ENCODE results near the gene NTF3. TPM values are rescaled to one million over a fixed set of nuclear protein-coding genes. Genes with fewer than 3 reads are reported as not detected.
A peak's percentile ranks its signal among the peaks of the same experiment; 100 is the strongest.

NTF3 gene
- total RNA-seq (2021; fragmentation: NEBNext Ultra II Directional; extraction: Animal tissue kit (Norgen Biotek cat#: 25700)), result 1 to 10 TPM; 5.2 to 9.5 (median 8.6) TPM
- long read RNA-seq, transcript NTF3-202 (2 exons, 1,336 nt), result major isoform, 8 of 10 reads
- long read RNA-seq, partial matches to known transcripts, result 0 of 10 reads
- long read RNA-seq, other reads (novel, unspliced or antisense), result 2 of 10 reads

DNA sequence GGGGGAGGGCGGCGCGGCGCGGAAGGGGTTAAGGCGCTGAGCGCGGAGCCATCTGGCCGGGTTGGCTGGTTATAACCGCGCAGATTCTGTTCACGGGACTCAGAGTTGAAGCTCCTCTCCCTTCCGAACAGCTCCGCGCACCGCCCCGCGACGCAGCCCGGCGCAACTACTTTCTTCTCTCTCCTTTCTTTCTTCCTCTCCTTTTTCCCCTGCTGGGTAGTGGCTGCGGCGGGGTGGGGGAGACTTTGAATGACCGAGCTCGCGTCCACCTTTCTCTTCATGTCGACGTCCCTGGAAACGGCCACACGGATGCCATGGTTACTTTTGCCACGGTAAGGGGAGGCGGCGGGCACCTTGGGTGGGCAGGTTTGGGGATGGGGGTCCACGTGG lies at the start of gene NTF3:
NTF3 (plus strand) TSS at position 98 of the 390 bp plus-strand sequence; CDS start at position 315, 217 bp downstream.
- Mint-ChIP-seq H3K27me3 (ENCODE audit: insufficient read depth) (peaks cover 13% of the 10 kb centered on the region; the same call in 1 of the 2 replicates), H3K27ac (peak within 1 kb of the TSS; percentile 81), H3K4me1 (ENCODE audit: low read depth) (peaks cover 24% of the 10 kb centered on the region), H3K36me3 (ENCODE audit: low read depth) (no peaks in the 10 kb centered on the region), H3K4me3 (no peak within 1 kb of the TSS; the same call in 1 of the 2 replicates), H3K9me3 (no peaks in the 10 kb centered on the region)
- TF ChIP-seq, protein P1, sequence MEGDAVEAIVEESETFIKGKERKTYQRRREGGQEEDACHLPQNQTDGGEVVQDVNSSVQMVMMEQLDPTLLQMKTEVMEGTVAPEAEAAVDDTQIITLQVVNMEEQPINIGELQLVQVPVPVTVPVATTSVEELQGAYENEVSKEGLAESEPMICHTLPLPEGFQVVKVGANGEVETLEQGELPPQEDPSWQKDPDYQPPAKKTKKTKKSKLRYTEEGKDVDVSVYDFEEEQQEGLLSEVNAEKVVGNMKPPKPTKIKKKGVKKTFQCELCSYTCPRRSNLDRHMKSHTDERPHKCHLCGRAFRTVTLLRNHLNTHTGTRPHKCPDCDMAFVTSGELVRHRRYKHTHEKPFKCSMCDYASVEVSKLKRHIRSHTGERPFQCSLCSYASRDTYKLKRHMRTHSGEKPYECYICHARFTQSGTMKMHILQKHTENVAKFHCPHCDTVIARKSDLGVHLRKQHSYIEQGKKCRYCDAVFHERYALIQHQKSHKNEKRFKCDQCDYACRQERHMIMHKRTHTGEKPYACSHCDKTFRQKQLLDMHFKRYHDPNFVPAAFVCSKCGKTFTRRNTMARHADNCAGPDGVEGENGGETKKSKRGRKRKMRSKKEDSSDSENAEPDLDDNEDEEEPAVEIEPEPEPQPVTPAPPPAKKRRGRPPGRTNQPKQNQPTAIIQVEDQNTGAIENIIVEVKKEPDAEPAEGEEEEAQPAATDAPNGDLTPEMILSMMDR (IDR thresholded peaks at IDR 0.05), result no peak
- peak; percentile 41 for DNase-seq

DNA sequence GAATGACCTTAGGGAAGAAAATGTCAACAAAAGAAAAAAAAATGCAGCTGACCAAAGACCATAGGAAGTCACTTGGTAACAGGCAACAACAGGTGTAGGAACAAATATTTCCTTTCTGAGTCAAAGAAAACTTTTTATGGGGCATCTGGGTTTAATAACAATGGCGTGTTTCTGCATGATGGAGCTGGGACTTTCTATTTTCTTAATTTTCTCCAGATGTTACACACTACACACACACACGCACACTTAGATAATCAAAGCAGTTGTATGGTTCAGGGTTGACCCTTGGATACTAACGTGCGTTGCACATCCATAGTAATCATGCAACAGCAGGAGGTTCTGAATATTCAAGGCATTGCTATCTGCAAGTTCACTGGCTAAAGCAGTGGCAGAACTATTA lies 47.9 kb upstream of the NTF3 start:
- no peak for DNase-seq
- Mint-ChIP-seq H3K4me1 (ENCODE audit: low read depth) (peaks cover 5% of the 10 kb centered on the region), H3K9me3 (no peaks in the 10 kb centered on the region), H3K27me3 (ENCODE audit: insufficient read depth) (peaks cover 14% of the 10 kb centered on the region), H3K36me3 (ENCODE audit: low read depth) (no peaks in the 10 kb centered on the region), H3K4me3 (no peak overlapping the region), H3K27ac (no peak overlapping the region)
- TF ChIP-seq, protein P1 (IDR thresholded peaks at IDR 0.05), result no peak

DNA sequence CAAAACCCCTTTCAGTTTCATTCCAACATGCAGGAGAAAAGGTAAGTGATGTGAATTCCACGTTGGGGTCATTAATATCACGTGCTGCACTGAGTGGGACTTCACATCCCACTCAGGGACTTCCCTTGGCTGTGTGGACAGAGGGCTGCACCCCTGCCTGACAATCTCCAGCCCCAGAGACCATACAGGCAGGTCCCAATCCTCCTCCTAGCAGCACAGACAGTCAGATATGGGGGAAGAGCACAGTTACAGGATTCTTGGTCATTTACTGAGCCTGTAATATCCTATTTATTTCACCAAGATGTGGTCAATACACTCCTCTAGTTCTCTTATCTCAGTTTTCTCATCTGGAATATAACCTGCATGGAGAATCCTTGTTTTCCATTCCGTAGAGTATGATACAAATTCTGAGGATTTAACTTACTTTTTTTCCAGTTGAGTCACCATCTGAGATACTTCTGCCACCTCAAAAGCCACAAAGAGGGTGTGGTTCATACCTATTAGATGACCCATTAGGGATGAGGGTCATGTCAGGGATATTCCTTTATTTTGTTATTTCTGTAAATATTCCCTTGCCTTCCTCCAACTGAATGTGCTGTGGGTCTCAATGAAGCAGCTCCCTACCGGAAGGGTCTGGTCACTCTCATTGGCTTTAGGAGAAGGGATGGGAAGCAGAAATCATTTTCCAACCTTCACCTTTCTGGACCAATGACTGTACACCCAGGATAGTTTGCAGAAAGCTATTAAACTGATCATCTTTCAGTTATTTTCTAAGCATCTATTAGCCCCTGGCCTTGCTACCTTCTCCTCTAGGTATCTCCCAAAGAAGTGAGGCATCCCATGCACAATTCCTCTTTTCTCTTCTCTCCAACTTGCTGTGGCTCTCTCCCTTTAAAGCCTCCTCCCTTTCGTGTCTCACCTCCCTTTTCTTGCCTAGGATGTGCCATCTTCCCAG lies 43.0 kb upstream of the NTF3 start:
- peak; percentile 55 for DNase-seq
- H3K4me1 Mint-ChIP-seq (ENCODE audit: low read depth), result peaks cover 25% of the 10 kb centered on the region
- H3K27ac Mint-ChIP-seq, result no peak overlapping the region
- TF ChIP-seq, protein P1 (IDR thresholded peaks at IDR 0.05), result no peak
- no peak overlapping the region for H3K4me3 Mint-ChIP-seq
- H3K27me3 Mint-ChIP-seq (ENCODE audit: insufficient read depth), result peaks cover 16% of the 10 kb centered on the region
- no peaks in the 10 kb centered on the region for H3K9me3 Mint-ChIP-seq
- H3K36me3 Mint-ChIP-seq (ENCODE audit: low read depth), result no peaks in the 10 kb centered on the region

DNA sequence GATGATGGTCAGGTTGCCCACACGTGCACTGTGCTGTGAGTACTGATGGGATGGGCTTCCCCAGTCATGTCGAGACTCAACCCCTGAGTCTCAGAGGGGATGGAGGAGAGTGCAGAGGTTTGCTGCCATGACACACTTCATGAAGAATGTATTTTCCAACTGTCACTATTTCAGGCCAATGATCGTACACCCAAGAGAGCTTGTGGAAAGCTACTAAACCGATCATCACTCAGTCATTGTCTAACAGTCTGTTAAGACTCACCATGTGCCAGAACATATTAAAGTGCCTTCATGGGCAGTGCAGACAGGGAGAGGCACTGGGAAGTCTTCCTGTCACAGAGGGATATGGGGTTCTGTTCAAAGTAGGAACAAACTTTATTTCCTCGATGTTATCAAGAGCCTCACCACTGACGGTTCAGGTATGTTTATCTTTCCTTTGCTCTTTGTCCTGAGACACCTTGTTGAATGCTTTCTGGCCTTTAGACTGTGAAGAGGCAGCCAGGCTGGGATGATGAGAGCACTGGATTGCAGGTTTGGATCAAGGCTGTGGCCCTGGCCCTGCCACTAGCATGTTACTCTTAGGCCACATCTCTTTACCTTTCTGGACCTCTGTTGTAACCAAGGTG lies 41.6 kb upstream of the NTF3 start:
- Mint-ChIP-seq H3K36me3 (ENCODE audit: low read depth) (no peaks in the 10 kb centered on the region), H3K9me3 (no peaks in the 10 kb centered on the region), H3K4me1 (ENCODE audit: low read depth) (peaks cover 25% of the 10 kb centered on the region), H3K4me3 (no peak overlapping the region), H3K27me3 (ENCODE audit: insufficient read depth) (peaks cover 16% of the 10 kb centered on the region), H3K27ac (no peak overlapping the region)
- no peak for DNase-seq
- TF ChIP-seq, protein P1 (IDR thresholded peaks at IDR 0.05), result no peak

DNA sequence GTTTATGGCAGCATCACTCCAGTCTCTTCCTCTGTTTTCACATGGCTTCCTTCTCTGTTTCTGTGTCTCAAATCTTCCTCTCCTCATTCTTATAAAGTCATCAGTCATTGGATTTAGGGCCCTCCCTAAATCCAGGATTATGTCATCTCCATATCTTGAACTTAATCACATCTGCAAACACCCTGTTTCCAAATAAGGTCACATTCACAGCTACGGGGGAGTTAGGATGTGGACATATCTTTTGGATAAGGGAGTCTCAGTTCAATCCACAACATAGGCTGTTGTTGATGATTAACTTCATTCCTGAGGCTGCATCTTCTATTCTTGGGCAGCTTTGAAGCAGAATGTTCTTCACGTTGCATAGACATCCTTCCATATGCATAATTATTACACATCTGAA lies 40.3 kb upstream of the NTF3 start:
- H3K36me3 Mint-ChIP-seq (ENCODE audit: low read depth), result no peaks in the 10 kb centered on the region
- no peak overlapping the region for H3K4me3 Mint-ChIP-seq
- DNase-seq, result no peak

More for the DNA sequence above, 40.3 kb upstream of the NTF3 start:
- Mint-ChIP-seq H3K9me3 (no peaks in the 10 kb centered on the region), H3K4me1 (ENCODE audit: low read depth) (peaks cover 25% of the 10 kb centered on the region), H3K27me3 (ENCODE audit: insufficient read depth) (peaks cover 14% of the 10 kb centered on the region), H3K27ac (no peak overlapping the region)
- TF ChIP-seq, protein P1 (IDR thresholded peaks at IDR 0.05), result no peak

Measured in HFFc6 (cell line).